ENCODE results near the gene UBR7.
"Not testable (repeated sequence)": the region's sequence is repeated elsewhere in the genome, so short reads cannot be mapped to it uniquely, and the experiment has no call there.

UBR7 gene

GRCh38 chr14:93173943-93174395 is 33.1 kb upstream of the UBR7 start:
- Histone ChIP-seq H3K23ac (ENCODE audit: low read length) (no peak overlapping the region), H3K79me2 (ENCODE audit: control insufficient read depth, insufficient read depth, low read length) (no peaks in the 10 kb centered on the region), H3K56ac (ENCODE audit: low read length) (no peak overlapping the region), H4K5ac (ENCODE audit: low read length) (no peak overlapping the region), H3K79me1 (ENCODE audit: low read length) (no peaks in the 10 kb centered on the region), H3K27me3 (ENCODE audit: insufficient read depth, low read length, poor library complexity) (no peaks in the 10 kb centered on the region), H4K8ac (ENCODE audit: low read depth, low read length) (no peak overlapping the region), H2BK15ac (replicated peaks; ENCODE audit: low read depth) (no peak overlapping the region), H3K4me2 (ENCODE audit: low read length) (no peak overlapping the region), H2AK5ac (ENCODE audit: low read length) (no peak overlapping the region), H3K4me3 (ENCODE audit: low read length) (no peak overlapping the region), H2BK5ac (ENCODE audit: low read length) (no peak overlapping the region), H3K18ac (ENCODE audit: low read length) (no peak overlapping the region), H3K36me3 (ENCODE audit: control insufficient read depth, insufficient read depth, low read length) (no peaks in the 10 kb centered on the region), H3K27ac (ENCODE audit: low read depth, low read length) (no peak overlapping the region), H2BK120ac (ENCODE audit: low read depth, low read length) (no peak overlapping the region), H3K9ac (ENCODE audit: low read length) (no peak overlapping the region), H3K4ac (ENCODE audit: low read depth, low read length) (no peak overlapping the region), H3K4me1 (ENCODE audit: control insufficient read depth, low read depth, low read length) (no peaks in the 10 kb centered on the region)
- no peak for DNase-seq
- WGBS (ENCODE audit: extremely low coverage, insufficient coverage, low lambda C conversion rate) = no CpG with 5 or more reads among the region's 10 CpGs

- not testable (repeated sequence) for H3K27me3 ChIP-seq (ENCODE audit: insufficient read depth, low read length, poor library complexity); H2BK15ac ChIP-seq (replicated peaks; ENCODE audit: low read depth); H3K27ac ChIP-seq (ENCODE audit: low read depth, low read length); H4K8ac ChIP-seq (ENCODE audit: low read depth, low read length); H3K79me1 ChIP-seq (ENCODE audit: low read length); H3K4me1 ChIP-seq (ENCODE audit: control insufficient read depth, low read depth, low read length); H3K9ac ChIP-seq (ENCODE audit: low read length); H2BK5ac ChIP-seq (ENCODE audit: low read length); H3K56ac ChIP-seq (ENCODE audit: low read length); H2BK120ac ChIP-seq (ENCODE audit: low read depth, low read length); H3K18ac ChIP-seq (ENCODE audit: low read length); H3K79me2 ChIP-seq (ENCODE audit: control insufficient read depth, insufficient read depth, low read length); H3K36me3 ChIP-seq (ENCODE audit: control insufficient read depth, insufficient read depth, low read length); H3K23ac ChIP-seq (ENCODE audit: low read length); H4K5ac ChIP-seq (ENCODE audit: low read length); H3K4me2 ChIP-seq (ENCODE audit: low read length); H3K4ac ChIP-seq (ENCODE audit: low read depth, low read length); H2AK5ac ChIP-seq (ENCODE audit: low read length); DNase-seq; H3K4me3 ChIP-seq (ENCODE audit: low read length)
- WGBS (ENCODE audit: extremely low coverage, insufficient coverage, low lambda C conversion rate) = no CpG with 5 or more reads among the region's 5 CpGs
Measured at GRCh38 chr14:93174731-93175130, 32.3 kb upstream of the UBR7 start.

- no CpG with 5 or more reads among the region's 6 CpGs for whole genome bisulfite sequencing (ENCODE audit: extremely low coverage, insufficient coverage, low lambda C conversion rate)
- Histone ChIP-seq H3K79me1 (ENCODE audit: low read length) (no peaks in the 10 kb centered on the region), H3K4me2 (ENCODE audit: low read length) (no peak overlapping the region)
Measured at GRCh38 chr14:93175492-93175891, 31.6 kb upstream of the UBR7 start.

GRCh38 chr14:93183596-93184317 is 23.3 kb upstream of the UBR7 start:
- no peak overlapping the region for H2AK5ac ChIP-seq (ENCODE audit: low read length)
- no peak overlapping the region for H2BK120ac ChIP-seq (ENCODE audit: low read depth, low read length)
- H3K36me3 ChIP-seq (ENCODE audit: control insufficient read depth, insufficient read depth, low read length) = no peaks in the 10 kb centered on the region
- H3K4me1 ChIP-seq (ENCODE audit: control insufficient read depth, low read depth, low read length) = peaks cover 2% of the 10 kb centered on the region
- no peak overlapping the region for H2BK15ac ChIP-seq (replicated peaks; ENCODE audit: low read depth)
- H3K27ac ChIP-seq (ENCODE audit: low read depth, low read length) = no peak overlapping the region
- H4K8ac ChIP-seq (ENCODE audit: low read depth, low read length) = no peak overlapping the region
- H3K56ac ChIP-seq (ENCODE audit: low read length) = peak overlapping the region; percentile 97
- H3K18ac ChIP-seq (ENCODE audit: low read length) = no peak overlapping the region
- H2BK5ac ChIP-seq (ENCODE audit: low read length) = no peak overlapping the region
- H3K23ac ChIP-seq (ENCODE audit: low read length) = no peak overlapping the region
- H3K4me2 ChIP-seq (ENCODE audit: low read length) = peak overlapping the region; percentile 56
- H3K4ac ChIP-seq (ENCODE audit: low read depth, low read length) = no peak overlapping the region
- H3K9ac ChIP-seq (ENCODE audit: low read length) = peak overlapping the region; percentile 93
- peak overlapping the region; percentile 79 for H3K4me3 ChIP-seq (ENCODE audit: low read length)
- WGBS (ENCODE audit: extremely low coverage, insufficient coverage, low lambda C conversion rate) = no CpG with 5 or more reads among the region's 17 CpGs
- DNase-seq = no peak
- H3K27me3 ChIP-seq (ENCODE audit: insufficient read depth, low read length, poor library complexity) = no peaks in the 10 kb centered on the region
- H3K79me2 ChIP-seq (ENCODE audit: control insufficient read depth, insufficient read depth, low read length) = peaks cover 11% of the 10 kb centered on the region
- peaks cover 7% of the 10 kb centered on the region for H3K79me1 ChIP-seq (ENCODE audit: low read length)
- no peak overlapping the region for H4K5ac ChIP-seq (ENCODE audit: low read length)

More at GRCh38 chr14:93175492-93175891, 31.6 kb upstream of the UBR7 start:
- Histone ChIP-seq H2BK120ac (ENCODE audit: low read depth, low read length) (no peak overlapping the region), H4K8ac (ENCODE audit: low read depth, low read length) (no peak overlapping the region), H2BK5ac (ENCODE audit: low read length) (no peak overlapping the region), H4K5ac (ENCODE audit: low read length) (no peak overlapping the region), H3K4ac (ENCODE audit: low read depth, low read length) (no peak overlapping the region), H3K4me1 (ENCODE audit: control insufficient read depth, low read depth, low read length) (no peaks in the 10 kb centered on the region), H2AK5ac (ENCODE audit: low read length) (no peak overlapping the region), H3K79me2 (ENCODE audit: control insufficient read depth, insufficient read depth, low read length) (no peaks in the 10 kb centered on the region), H3K56ac (ENCODE audit: low read length) (no peak overlapping the region), H3K4me3 (ENCODE audit: low read length) (no peak overlapping the region), H3K36me3 (ENCODE audit: control insufficient read depth, insufficient read depth, low read length) (no peaks in the 10 kb centered on the region), H3K18ac (ENCODE audit: low read length) (no peak overlapping the region), H3K23ac (ENCODE audit: low read length) (no peak overlapping the region), H3K9ac (ENCODE audit: low read length) (no peak overlapping the region), H2BK15ac (replicated peaks; ENCODE audit: low read depth) (no peak overlapping the region), H3K27me3 (ENCODE audit: insufficient read depth, low read length, poor library complexity) (no peaks in the 10 kb centered on the region), H3K27ac (ENCODE audit: low read depth, low read length) (no peak overlapping the region)
- DNase-seq = no peak

- DNase-seq = peak; percentile 95
Measured at GRCh38 chr14:93184391-93185348, 22.4 kb upstream of the UBR7 start, which contains the start of the genes LYSET and MOAP1. Gene LYSET (plus strand): TSS chr14:93185317. CDS start chr14:93185406, 89 bp downstream. Gene MOAP1 (minus strand): TSS chr14:93184897. CDS start chr14:93184242, 655 bp downstream.

More at GRCh38 chr14:93184391-93185348, 22.4 kb upstream of the UBR7 start, which contains the start of the genes LYSET and MOAP1:
- no peak within 1 kb of the TSS for H2AK5ac ChIP-seq (ENCODE audit: low read length)
- peaks cover 7% of the 10 kb centered on the region for H3K79me1 ChIP-seq (ENCODE audit: low read length)
- no peak within 1 kb of the TSS for H4K5ac ChIP-seq (ENCODE audit: low read length)
- H3K23ac ChIP-seq (ENCODE audit: low read length) = peak within 1 kb of the TSS; percentile 98
- no peak within 1 kb of the TSS for H3K4ac ChIP-seq (ENCODE audit: low read depth, low read length)
- H3K18ac ChIP-seq (ENCODE audit: low read length) = peak within 1 kb of the TSS; percentile 94
- H3K56ac ChIP-seq (ENCODE audit: low read length) = peak within 1 kb of the TSS; percentile 97
- peaks cover 11% of the 10 kb centered on the region for H3K79me2 ChIP-seq (ENCODE audit: control insufficient read depth, insufficient read depth, low read length)
- H4K8ac ChIP-seq (ENCODE audit: low read depth, low read length) = peak within 1 kb of the TSS; percentile 31
- no CpG with 5 or more reads among the region's 124 CpGs for WGBS (ENCODE audit: extremely low coverage, insufficient coverage, low lambda C conversion rate)
- H3K4me2 ChIP-seq (ENCODE audit: low read length) = peak within 1 kb of the TSS; percentile 100
- H3K4me3 ChIP-seq (ENCODE audit: low read length) = peak within 1 kb of the TSS; percentile 96
- H3K36me3 ChIP-seq (ENCODE audit: control insufficient read depth, insufficient read depth, low read length) = no peaks in the 10 kb centered on the region
- H3K27ac ChIP-seq (ENCODE audit: low read depth, low read length) = peak within 1 kb of the TSS; percentile 100
- H3K9ac ChIP-seq (ENCODE audit: low read length) = peak within 1 kb of the TSS; percentile 94
- no peak within 1 kb of the TSS for H2BK15ac ChIP-seq (replicated peaks; ENCODE audit: low read depth)
- no peaks in the 10 kb centered on the region for H3K27me3 ChIP-seq (ENCODE audit: insufficient read depth, low read length, poor library complexity)
- peak within 1 kb of the TSS; percentile 30 for H2BK120ac ChIP-seq (ENCODE audit: low read depth, low read length)
- peaks cover 2% of the 10 kb centered on the region for H3K4me1 ChIP-seq (ENCODE audit: control insufficient read depth, low read depth, low read length)
- H2BK5ac ChIP-seq (ENCODE audit: low read length) = no peak within 1 kb of the TSS
